ENCODE measurements around the gene SLC19A3.

Gene SLC19A3

GRCh38 chr2:227654426-227654825 is 63.4 kb downstream of the SLC19A3 start:
- TF ChIP-seq CTCF (IDR thresholded peaks at IDR 0.05; ENCODE audit: insufficient read depth, missing control alignments) = no peak
- DNase-seq (ENCODE audit: insufficient read length, low spot score) (no peak), FAIRE-seq (no peak)

DNA sequence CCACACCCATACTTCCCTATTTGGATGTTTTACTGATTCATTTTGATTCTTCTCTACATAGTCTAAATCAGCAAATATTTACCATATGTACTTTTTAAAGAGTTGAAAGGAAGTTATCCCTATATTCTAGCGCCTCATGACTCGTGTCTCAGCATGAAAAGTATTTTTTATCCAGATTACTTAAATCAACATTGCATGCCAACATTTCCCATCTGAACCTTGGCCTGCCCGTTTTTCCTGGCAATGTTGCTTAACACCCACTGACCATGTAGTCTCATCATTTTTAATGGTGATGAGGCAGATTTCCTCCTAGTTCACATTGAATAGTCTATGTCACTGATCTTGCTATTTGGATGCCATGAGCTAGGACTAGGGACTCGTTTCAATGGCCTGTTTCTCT is 64.4 kb downstream of the SLC19A3 start:
- TF ChIP-seq CTCF (IDR thresholded peaks at IDR 0.05; ENCODE audit: insufficient read depth, missing control alignments) = no peak
- no peak for DNase-seq (ENCODE audit: insufficient read length, low spot score)
- no peak for FAIRE-seq

DNA sequence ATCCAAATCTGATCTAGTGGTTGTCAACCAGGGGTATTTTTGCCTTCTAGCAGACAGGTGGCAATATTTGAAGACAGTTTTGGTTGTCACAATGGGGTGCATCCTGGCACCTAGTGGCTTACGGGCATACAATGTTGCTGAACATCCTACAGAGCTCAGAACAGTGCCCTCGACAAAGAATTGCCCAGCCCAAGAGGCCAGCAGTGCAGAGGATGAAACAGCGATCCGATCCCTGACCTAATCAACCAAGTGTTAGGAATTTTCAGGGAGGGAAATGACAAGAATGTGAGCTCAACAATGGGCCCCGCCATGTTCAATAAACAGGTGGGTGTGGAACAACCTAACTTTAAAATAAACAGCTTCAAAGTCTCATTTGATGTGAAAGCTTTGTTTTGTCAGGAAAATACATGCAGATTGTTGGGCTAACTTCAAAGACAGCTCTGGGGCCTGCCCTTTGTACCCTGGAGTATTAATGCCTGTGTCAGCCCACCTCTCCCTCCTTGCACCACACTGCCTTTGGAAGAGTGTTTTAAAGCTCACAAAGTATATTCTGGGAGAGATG is 73.8 kb downstream of the SLC19A3 start:
- FAIRE-seq (no peak), DNase-seq (ENCODE audit: insufficient read length, low spot score) (no peak)
- no peak for TF ChIP-seq CTCF (IDR thresholded peaks at IDR 0.05; ENCODE audit: insufficient read depth, missing control alignments)

DNA sequence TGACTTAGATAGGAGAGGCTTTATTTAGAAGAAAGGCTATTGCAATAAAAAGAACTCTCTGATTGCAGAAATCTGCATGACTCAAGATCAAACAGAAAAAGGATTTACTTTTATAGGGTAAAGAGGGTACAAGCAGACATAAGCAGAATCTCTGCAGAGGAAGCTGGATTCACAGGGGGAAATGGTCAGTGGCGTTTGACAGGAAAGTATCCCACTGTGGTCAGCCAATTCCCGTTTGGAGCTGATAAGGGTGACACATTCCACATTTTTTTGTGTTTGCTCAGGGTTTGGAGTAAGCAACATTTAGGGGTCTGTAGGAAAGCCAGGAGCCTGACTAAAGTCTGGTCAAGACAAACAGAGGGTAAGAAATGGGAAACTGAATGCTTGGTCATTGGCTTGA is 75.2 kb downstream of the SLC19A3 start:
- DNase-seq (ENCODE audit: insufficient read length, low spot score) (no peak), FAIRE-seq (no peak)
- no peak for TF ChIP-seq CTCF (IDR thresholded peaks at IDR 0.05; ENCODE audit: insufficient read depth, missing control alignments)

DNA sequence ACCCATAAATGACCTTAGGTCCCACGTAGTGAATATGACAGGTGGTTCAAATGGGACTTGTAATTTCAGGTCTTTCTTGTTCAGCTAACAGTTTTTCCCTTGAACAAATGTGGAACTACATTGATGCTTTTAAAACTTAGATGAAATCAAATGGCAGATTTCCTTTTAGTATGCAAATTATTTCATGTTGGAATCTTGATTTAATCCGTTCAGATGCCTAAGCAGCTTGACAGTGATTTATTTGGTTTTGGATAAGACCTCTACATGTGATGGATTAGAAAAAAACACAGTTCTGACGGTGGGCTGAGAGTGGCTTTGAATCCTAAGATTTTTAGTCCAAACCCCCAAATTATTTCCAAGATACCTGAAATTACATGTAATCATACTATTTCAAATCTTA is 83.6 kb downstream of the SLC19A3 start:
- TF ChIP-seq CTCF (IDR thresholded peaks at IDR 0.05; ENCODE audit: insufficient read depth, missing control alignments) = no peak

More for the DNA sequence above, 83.6 kb downstream of the SLC19A3 start:
- no peak for FAIRE-seq
- DNase-seq (ENCODE audit: insufficient read length, low spot score) = no peak

All from D721Med (cell line).